Progenitor cell of endocrine pancreas (in vitro differentiated cells): ENCODE results near the gene MRPL50. TPM values are rescaled to one million over a fixed set of nuclear protein-coding genes. Genes with fewer than 3 reads are reported as not detected.
A peak's percentile ranks its signal among the peaks of the same experiment; 100 is the strongest.

ENCODE experiments used
- DNase-seq: peaks from one replicate; pipeline ENCODE4 v3.0.0; 2021; ENCODE audit warnings: low spot score; ENCODE audit not compliant: unreplicated experiment
- H3K27ac Mint-ChIP-seq: 2 replicates; pipeline ENCODE4 v1.8.0; 2021; ENCODE audit warnings: mild to moderate bottlenecking, moderate library complexity, mixed read lengths
- H3K27me3 Mint-ChIP-seq: 2 replicates; pipeline ENCODE4 v1.8.0; 2021; ENCODE audit warnings: mixed read lengths
- H3K36me3 Mint-ChIP-seq: 2 replicates; pipeline ENCODE4 v1.8.0; 2022; ENCODE audit warnings: mixed read lengths; ENCODE audit not compliant: insufficient read depth
- H3K4me1 Mint-ChIP-seq: 2 replicates; pipeline ENCODE4 v1.8.0; 2021; ENCODE audit warnings: low read depth, mixed read lengths
- H3K4me3 Mint-ChIP-seq: 2 replicates; pipeline ENCODE4 v1.8.0; 2021; ENCODE audit warnings: low read depth, mild to moderate bottlenecking, moderate library complexity, mixed read lengths
- H3K9me3 Mint-ChIP-seq: 2 replicates; pipeline ENCODE4 v1.8.0; 2021; ENCODE audit warnings: low read depth, mixed read lengths
- total RNA-seq: library from RNA; stranded (reverse); gene quantifications from 2 replicates; pipeline ENCODE4 v1.2.1, GENCODE V29; 2021
- TF ChIP-seq, protein P1 (sequence below): fragments of 200-600 bp; sonication (generic); IDR thresholded peaks from one replicate; pipeline ENCODE4 v1.5.0; 2021; ENCODE audit warnings: antibody characterized with exemption, mild to moderate bottlenecking; ENCODE audit not compliant: unreplicated experiment

Gene MRPL50
- total RNA-seq, 1 donor from 2014 or later = 16.1 TPM

DNA sequence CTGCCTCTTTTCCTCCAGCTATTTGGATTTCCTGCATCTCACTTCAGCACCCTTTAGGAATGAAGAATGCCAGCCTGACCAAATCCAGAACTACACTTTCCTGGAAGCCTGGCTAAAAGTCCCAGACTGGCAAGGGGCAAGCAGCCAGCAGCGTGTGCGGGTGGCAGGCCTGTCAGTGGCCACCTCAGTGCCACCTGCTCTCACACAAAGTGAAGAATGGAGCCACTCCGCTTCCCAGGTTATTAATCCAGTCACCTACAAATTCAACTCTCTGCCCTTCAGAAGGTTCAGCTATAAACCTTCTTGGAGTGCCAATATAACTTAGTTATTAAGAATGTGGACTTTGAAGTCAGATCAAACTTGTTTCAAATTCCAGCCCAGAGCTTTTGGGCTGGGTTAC, 43.9 kb upstream of the MRPL50 start:
- no peak overlapping the region for H3K4me3 Mint-ChIP-seq
- H3K9me3 Mint-ChIP-seq = no peaks in the 10 kb centered on the region
- H3K27ac Mint-ChIP-seq = no peak overlapping the region
- no peak for DNase-seq
- no peaks in the 10 kb centered on the region for H3K36me3 Mint-ChIP-seq
- H3K27me3 Mint-ChIP-seq = no peaks in the 10 kb centered on the region
- peaks cover 9% of the 10 kb centered on the region for H3K4me1 Mint-ChIP-seq
- TF ChIP-seq, protein P1, sequence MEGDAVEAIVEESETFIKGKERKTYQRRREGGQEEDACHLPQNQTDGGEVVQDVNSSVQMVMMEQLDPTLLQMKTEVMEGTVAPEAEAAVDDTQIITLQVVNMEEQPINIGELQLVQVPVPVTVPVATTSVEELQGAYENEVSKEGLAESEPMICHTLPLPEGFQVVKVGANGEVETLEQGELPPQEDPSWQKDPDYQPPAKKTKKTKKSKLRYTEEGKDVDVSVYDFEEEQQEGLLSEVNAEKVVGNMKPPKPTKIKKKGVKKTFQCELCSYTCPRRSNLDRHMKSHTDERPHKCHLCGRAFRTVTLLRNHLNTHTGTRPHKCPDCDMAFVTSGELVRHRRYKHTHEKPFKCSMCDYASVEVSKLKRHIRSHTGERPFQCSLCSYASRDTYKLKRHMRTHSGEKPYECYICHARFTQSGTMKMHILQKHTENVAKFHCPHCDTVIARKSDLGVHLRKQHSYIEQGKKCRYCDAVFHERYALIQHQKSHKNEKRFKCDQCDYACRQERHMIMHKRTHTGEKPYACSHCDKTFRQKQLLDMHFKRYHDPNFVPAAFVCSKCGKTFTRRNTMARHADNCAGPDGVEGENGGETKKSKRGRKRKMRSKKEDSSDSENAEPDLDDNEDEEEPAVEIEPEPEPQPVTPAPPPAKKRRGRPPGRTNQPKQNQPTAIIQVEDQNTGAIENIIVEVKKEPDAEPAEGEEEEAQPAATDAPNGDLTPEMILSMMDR = no peak

DNA sequence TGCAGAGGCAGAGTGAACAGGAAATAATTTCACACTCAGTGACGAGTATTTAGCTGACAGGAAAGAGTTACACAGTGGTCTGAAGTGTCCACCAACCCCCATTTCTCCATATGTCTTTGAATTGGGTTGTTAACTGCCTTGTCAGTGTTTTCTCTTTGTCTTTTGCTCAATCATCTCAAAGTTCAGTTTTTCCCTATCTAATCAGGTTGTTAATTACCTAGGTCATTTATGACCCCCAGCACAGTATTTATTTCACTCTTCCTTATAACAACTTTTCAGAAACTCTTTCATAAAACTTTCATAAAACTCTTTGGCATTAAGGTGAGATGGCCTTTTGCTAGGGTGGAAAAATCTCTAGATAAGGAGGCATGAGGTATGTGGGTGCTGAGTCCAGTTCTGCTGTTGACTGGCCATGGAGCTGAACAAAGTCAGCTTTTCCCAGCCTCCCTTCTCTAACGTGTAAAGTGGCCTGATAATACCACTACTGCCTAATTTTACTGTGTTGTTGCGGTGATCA, 42.4 kb upstream of the MRPL50 start:
- H3K9me3 Mint-ChIP-seq = no peaks in the 10 kb centered on the region
- H3K27me3 Mint-ChIP-seq = no peaks in the 10 kb centered on the region
- H3K4me3 Mint-ChIP-seq = no peak overlapping the region
- peaks cover 8% of the 10 kb centered on the region for H3K4me1 Mint-ChIP-seq
- TF ChIP-seq, protein P1 = no peak
- DNase-seq = no peak
- H3K36me3 Mint-ChIP-seq = no peaks in the 10 kb centered on the region
- peak overlapping the region; percentile 60 for H3K27ac Mint-ChIP-seq

DNA sequence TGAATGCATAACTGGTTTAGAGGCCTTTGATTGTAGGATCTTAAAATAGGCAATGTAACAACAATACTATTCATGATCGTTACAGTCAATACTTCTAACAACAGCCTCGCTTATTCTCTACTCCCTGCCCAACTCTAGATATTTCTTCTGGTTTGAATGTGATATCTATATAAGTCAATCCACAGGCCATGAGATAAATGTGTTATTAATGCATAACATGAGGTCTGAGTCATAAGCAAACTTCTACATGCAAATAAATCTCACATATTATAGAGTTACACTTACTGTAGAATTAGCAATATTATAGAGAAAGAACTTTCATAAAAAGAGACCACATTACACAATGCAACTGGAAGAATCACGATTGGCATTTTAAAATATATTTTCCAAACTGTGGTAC, 40.1 kb upstream of the MRPL50 start:
- Mint-ChIP-seq H3K27ac (no peak overlapping the region), H3K27me3 (no peaks in the 10 kb centered on the region), H3K9me3 (no peaks in the 10 kb centered on the region), H3K4me3 (no peak overlapping the region), H3K4me1 (peaks cover 1% of the 10 kb centered on the region), H3K36me3 (no peaks in the 10 kb centered on the region)
- TF ChIP-seq, protein P1 = no peak
- DNase-seq = no peak

DNA sequence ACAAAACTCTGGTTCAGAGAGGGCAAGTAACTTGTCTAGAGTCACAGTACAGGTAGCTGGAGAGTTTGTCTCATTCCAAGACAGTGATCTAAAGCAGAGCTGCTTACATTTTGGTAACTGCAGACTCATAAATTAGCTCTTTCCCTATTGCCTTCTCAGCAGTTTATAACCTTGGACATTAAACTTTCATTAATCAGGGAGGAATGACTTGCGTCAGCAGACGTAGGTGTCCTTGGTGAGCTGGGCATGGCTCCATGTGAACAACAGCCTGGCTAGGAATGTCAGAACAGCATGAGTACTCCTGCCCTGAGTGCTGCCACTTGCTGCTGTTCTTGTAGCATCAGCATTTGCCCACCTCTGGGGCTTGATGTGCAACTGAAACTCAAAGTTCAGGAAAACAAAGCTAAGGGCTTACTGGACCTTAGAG, 39.4 kb upstream of the MRPL50 start:
- no peak overlapping the region for H3K4me3 Mint-ChIP-seq
- H3K36me3 Mint-ChIP-seq = no peaks in the 10 kb centered on the region
- TF ChIP-seq, protein P1 = no peak
- no peak for DNase-seq
- H3K4me1 Mint-ChIP-seq = peaks cover 4% of the 10 kb centered on the region
- H3K27me3 Mint-ChIP-seq = no peaks in the 10 kb centered on the region
- no peak overlapping the region for H3K27ac Mint-ChIP-seq
- no peaks in the 10 kb centered on the region for H3K9me3 Mint-ChIP-seq

DNA sequence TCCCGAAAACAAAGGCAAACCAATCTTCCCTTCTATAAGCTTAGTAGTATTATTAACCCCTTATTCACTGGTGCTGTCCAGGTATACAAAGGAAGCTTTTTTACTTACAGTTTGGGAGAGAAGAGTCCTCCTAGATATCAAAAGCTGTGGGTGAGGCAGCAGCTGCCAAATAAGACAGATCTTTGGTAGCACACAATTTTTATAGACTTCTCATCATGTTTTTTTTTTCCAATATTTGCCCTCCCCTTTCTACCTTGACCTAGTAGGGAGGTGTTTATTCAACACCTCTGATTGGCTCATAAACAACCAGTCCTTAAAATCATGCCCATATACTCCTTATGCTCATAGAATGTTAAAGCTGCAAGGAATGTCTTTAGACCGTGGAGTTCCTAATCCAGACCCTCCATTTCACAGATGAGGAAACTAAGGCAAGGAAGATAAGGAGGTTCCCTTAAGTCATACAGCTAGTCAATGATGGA, 37.2 kb upstream of the MRPL50 start, which contains the start of gene ALDOB:
Gene ALDOB, minus strand, starts transcription at position 174 of the 479 bp plus-strand sequence. CDS start 4,887 bp downstream, outside the sequence.
- Mint-ChIP-seq H3K27ac (no peak within 1 kb of the TSS), H3K4me1 (peaks cover 4% of the 10 kb centered on the region), H3K27me3 (no peaks in the 10 kb centered on the region), H3K9me3 (no peaks in the 10 kb centered on the region), H3K36me3 (no peaks in the 10 kb centered on the region), H3K4me3 (no peak within 1 kb of the TSS)
- no peak for DNase-seq
- TF ChIP-seq, protein P1 = no peak
